ENCODE results near the gene TCERG1L.
"Not testable (repeated sequence)": the region's sequence is repeated elsewhere in the genome, so short reads cannot be mapped to it uniquely, and the experiment has no call there.

TCERG1L gene

GRCh38 chr10:131136336-131136735 lies 175.2 kb downstream of the TCERG1L start:
- DNase-seq: not testable (repeated sequence)

GRCh38 chr10:131135716-131136115 lies 175.8 kb downstream of the TCERG1L start:
- DNase-seq: no peak

GRCh38 chr10:131134651-131135050 lies 176.9 kb downstream of the TCERG1L start:
- no peak for DNase-seq

- no peak for DNase-seq
These were observed 177.4 kb downstream of the TCERG1L start for GRCh38 chr10:131134001-131134576.

- no peak for DNase-seq
These were observed 178.8 kb downstream of the TCERG1L start for GRCh38 chr10:131132681-131133080.

GRCh38 chr10:131131726-131132591 lies 179.6 kb downstream of the TCERG1L start:
- DNase-seq: no peak

DNA sequence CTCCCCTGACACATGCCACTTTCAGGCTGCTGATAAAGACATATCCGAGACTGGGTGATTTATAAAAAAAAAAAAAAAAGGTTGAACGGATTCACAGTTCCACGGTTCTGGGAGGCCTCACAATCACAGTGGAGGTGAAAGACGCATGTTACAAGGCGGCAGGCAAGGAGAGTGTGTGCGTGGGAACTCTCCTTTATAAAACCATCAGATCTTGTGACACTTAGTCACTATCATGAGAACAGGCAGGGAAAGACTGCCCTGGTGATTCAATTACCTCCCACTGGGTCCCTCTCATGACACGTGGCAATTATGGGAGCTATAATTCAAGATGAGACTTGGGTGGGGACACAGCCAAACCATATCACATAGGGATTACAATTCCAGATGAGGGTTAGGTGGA lies 181.5 kb downstream of the TCERG1L start:
- no peak for DNase-seq

DNA sequence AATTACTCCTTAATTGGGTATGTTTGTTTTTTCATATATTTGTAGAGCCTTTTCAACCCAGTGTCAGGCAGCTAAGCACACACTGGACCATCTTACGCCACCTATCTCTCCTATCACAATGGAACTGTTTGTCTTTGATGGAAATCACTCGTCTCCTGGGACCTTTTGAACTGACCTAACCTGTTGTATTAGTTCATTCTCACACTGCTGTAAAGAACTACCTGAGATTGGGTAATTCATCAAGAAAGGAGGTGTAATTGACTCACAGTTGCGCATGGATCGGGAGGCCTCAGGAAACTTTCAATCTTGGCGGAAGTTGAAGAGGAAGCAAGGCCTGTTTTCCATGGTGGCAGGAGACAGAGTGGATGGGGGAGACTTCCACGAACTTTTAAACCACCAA lies 182.0 kb downstream of the TCERG1L start:
- DNase-seq: no peak

- DNase-seq: no peak
These were observed 182.8 kb downstream of the TCERG1L start for GRCh38 chr10:131128731-131129130.

DNA sequence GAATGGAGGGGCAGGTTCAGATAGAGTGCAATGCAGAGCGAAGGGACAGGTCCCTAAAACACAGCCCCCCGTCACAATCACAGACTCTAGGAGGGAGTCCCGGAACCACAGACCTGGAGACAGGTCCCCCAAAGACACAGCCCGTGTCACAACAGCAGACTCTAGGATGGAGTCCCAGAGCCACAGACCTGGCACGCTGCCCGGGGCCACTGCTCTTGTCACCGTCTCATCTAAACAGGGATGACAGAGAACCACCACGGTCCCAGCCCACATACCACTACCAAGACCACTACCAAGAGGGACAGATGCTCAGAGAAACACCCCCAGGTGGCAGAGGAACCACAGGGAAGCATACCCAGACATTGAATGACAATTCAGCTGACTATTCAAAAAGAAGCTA lies 183.9 kb downstream of the TCERG1L start:
- DNase-seq: no peak

GRCh38 chr10:131127138-131127589 lies 184.4 kb downstream of the TCERG1L start:
- no peak for DNase-seq

DNA sequence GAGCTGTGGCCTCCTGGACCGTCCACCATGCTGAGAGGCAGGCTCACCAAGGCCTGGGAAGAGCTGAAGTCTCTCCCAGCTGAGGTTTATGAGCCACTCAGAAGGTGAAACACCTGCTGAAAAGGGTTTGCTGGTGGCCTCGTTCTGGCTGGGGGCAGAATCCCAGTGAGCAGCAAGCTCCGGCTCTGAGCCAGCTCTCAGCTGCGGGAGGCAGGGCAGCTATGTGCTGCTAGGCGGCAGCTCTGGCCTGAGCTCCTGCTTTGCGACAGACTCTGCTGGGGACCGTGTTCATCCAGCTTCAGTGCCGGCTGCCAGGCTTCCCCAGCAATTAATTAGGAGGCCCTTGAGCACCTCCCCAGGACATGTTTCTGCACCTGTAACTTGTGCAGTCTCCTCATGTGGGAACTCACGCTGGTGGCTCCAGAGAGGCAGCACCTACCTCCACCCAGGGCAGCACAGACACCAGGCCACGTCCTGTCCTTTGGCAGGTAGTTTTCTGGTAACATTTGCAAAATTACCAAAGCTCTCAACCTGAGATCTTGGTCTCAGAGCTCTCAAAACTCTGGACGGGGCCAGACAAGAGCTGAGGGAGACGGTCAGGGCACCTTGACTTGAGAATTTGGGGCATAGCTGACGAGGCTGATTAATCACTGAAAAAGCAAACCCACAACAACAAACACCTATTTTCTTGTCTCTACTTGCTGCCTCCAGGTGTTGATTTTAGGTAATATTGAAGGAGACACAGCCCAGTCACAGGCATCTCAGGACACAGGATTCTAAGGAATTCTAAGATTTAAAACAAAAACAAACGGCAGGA lies 185.0 kb downstream of the TCERG1L start:
- DNase-seq: no peak

DNA sequence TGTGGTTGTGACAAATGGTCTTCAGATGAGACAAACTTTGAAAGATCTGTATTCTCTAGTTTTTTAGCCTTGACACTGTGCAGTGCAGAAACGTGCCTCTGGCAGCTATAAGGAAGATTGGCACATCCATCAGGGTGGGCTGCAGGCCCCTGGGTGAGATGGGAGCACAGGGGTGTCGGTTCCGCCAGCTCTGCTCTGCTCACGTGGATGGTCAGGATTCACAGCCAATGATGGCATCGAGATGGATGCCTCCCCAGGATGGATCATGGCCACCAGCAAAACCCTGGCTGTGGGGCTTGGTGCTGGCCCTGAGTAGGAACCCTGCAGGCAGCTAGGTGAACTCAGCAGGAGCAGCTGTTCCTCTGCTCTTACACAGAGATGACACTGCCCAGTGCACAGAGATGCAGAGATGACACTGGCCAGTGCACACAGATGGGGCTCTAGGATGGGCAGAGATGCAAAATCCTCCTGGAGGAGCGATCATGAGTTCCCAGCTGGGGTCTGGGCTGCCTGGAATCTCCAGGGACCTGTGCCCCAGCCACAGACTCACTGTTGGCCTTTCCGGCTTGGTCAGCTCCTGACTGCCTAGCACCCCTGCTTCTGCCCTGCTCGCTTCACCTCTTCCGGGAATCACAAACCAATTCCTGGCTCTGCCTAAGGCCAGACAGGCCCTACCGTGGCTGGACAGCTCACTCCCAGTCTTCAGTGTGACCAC lies 185.9 kb downstream of the TCERG1L start:
- no peak for DNase-seq

- DNase-seq: no peak
These were observed 186.6 kb downstream of the TCERG1L start for GRCh38 chr10:131124945-131125344.

DNA sequence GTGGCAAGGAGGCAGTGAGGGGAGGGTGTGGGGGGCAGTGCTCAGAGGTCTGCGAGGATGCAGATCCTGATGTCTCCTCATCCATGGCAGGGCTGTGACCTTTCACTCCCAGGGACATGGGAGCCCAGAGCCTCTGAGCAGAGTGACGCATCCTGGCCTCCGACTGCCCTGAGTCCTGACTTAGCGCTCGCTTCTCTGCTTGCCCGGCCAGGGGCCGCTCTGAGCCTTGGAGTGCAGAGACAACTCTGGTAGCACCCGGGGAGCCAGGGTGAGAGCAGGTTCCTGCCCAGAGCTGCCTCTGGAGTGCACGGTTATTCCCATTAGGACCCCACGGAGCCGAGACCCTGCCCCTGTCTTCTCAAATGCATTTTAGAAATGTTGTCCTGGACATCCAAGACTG lies 188.0 kb downstream of the TCERG1L start:
- no peak for DNase-seq

GRCh38 chr10:131121511-131122035 lies 189.9 kb downstream of the TCERG1L start:
- no peak for DNase-seq

DNA sequence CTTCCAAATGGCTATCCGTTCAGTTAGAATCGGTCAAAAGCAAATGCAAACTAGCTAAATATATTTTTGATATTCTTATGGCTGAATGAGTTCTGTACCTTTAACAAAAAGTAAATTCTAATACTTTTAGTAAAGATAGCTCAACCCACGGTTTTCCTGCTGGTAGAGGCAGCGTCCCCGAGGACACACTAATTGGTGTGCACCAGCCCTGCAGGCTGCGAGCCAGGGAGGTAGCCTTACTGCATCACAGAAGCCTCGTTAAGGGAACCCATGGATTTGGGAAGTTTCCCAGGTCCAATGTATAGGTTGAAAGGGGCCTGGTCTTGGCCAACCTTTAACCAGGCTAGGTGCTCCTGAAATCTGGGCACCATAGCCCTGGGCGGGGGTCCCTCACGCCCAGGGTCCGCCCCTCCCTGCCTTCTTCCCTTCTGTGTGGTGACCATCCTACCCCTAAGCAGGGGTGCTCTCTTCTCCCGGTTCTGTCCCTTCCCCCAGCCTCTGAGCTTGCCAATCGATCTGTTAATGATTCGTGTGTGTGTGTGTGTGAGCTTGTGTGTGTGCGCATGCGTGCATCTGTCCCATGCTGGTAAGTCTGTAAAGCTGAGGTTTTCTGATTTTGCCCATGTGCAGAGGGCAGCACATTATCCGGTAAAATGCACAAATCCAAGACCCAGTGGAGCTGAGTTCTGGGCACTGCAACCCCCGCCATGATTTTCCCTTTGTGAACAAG lies 191.7 kb downstream of the TCERG1L start:
- no peak for DNase-seq

DNA sequence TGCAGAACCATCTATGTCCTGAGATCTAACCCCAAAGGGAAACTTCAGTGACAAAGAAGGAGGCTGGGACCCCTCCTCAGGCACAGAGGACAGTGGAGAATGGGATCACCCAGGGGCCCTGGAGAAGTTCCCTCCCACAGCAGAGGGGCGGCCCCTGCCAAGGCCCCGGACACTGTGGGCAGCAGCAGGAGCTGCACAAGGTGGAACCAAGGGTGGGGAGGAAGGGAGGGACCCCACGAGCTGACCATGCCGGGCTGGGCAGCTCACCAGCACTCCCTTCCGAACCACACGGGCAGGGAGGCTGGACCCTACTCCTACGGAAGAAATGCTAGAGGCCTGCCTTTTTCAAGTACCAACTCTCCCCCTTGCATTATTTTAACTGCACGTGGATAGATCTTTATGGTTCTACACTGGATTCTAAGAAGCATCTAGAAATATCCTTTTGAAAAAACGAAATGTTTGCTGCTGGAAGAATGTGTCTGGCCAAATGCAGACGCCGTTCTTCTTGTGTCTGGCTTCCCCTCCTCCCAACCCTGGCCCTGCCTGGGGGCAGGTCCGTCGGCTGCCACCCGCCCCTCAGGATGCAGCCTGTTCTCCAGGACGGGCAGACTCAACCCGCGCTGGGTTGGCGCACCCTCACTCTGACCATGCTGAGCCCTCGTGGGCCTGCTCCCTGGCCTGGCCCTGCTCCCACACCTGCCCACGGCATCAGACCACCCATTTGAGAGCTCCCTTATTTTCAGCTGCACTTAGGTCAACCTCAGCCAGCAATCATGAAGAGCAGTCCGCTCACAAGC lies 193.9 kb downstream of the TCERG1L start:
- DNase-seq: no peak

GRCh38 chr10:131116991-131117375 lies 194.5 kb downstream of the TCERG1L start:
- DNase-seq: no peak

- no peak for DNase-seq
These were observed 195.1 kb downstream of the TCERG1L start for GRCh38 chr10:131116216-131116990.
